Fibroblast of lung (primary cell): ENCODE results near the gene AKNA.

Source experiments
- EZH2 ChIP-seq: IDR thresholded peaks from 2 replicates; pipeline ENCODE4 v1.5.1; 2012; ENCODE audit warnings: low read length, control low read depth, mild to moderate bottlenecking; ENCODE audit errors: missing control alignments
- TF ChIP-seq, protein P1 (sequence below), 2 donors: IDR thresholded peaks in 1 of 2; conservative IDR thresholded peaks in 1 of 2; 1 replicate in 1 of 2; 2 replicates in 1 of 2; pipeline ENCODE4 v1.5.1; 2011 to 2012; ENCODE audit warnings: low read length in 2 of 2, control low read depth in 1 of 2, inconsistent platforms in 1 of 2, low read depth in 1 of 2, mild to moderate bottlenecking in 1 of 2

DNA sequence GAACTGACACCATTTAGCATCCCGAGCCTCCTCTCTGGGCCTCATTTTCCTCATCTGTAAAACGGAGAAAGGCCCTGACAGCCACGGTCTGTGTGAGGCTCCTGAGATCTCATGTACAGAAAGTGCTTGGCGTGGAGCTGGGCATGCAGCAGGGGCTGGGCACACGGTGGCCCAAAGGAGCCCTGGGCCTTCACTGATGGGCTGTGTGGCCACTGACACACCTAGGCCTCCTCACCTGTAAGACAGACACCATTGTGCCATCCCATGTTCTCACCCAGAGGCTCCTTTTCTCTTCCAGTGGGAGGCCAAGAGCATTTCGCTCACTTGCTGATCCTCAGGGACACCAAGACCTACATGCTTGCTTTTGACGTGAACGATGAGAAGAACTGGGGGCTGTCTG lies 63.3 kb downstream of the AKNA start:
- TF ChIP-seq, protein P1, sequence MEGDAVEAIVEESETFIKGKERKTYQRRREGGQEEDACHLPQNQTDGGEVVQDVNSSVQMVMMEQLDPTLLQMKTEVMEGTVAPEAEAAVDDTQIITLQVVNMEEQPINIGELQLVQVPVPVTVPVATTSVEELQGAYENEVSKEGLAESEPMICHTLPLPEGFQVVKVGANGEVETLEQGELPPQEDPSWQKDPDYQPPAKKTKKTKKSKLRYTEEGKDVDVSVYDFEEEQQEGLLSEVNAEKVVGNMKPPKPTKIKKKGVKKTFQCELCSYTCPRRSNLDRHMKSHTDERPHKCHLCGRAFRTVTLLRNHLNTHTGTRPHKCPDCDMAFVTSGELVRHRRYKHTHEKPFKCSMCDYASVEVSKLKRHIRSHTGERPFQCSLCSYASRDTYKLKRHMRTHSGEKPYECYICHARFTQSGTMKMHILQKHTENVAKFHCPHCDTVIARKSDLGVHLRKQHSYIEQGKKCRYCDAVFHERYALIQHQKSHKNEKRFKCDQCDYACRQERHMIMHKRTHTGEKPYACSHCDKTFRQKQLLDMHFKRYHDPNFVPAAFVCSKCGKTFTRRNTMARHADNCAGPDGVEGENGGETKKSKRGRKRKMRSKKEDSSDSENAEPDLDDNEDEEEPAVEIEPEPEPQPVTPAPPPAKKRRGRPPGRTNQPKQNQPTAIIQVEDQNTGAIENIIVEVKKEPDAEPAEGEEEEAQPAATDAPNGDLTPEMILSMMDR (conservative IDR thresholded peaks at IDR 0.05 in 1 of 2, IDR thresholded peaks at IDR 0.05 in 1 of 2; ENCODE audit: low read depth in 1 of 2, low read length in 2 of 2): no peak
- no peak for TF ChIP-seq EZH2
